ENCODE results near the gene NRG3.
"Not testable (repeated sequence)": the region's sequence is repeated elsewhere in the genome, so short reads cannot be mapped to it uniquely, and the experiment has no call there.

Gene NRG3

GRCh38 chr10:82953909-82954308 lies 1078.9 kb downstream of the NRG3 start:
- no peak for TF ChIP-seq CTCF (IDR thresholded peaks at IDR 0.05; ENCODE audit: low read length, missing control alignments)
- no peak overlapping the region for H3K4me3 ChIP-seq (replicated peaks; ENCODE audit: low read depth, low read length)
- no peak for DNase-seq (ENCODE audit: low read depth)

GRCh38 chr10:82960421-82961060 lies 1085.5 kb downstream of the NRG3 start:
- not testable (repeated sequence) for DNase-seq (ENCODE audit: low read depth); H3K4me3 ChIP-seq (replicated peaks; ENCODE audit: low read depth, low read length)

- TF ChIP-seq CTCF (IDR thresholded peaks at IDR 0.05; ENCODE audit: low read length, missing control alignments): no peak
- DNase-seq (ENCODE audit: low read depth): no peak
- no peak overlapping the region for H3K4me3 ChIP-seq (replicated peaks; ENCODE audit: low read depth, low read length)
Observed at GRCh38 chr10:82961864-82962263, 1086.9 kb downstream of the NRG3 start.

- no peak for DNase-seq (ENCODE audit: low read depth)
- H3K4me3 ChIP-seq (replicated peaks; ENCODE audit: low read depth, low read length): no peak overlapping the region
- TF ChIP-seq CTCF (IDR thresholded peaks at IDR 0.05; ENCODE audit: low read length, missing control alignments): no peak
Observed at GRCh38 chr10:82966130-82966529, 1091.1 kb downstream of the NRG3 start.

- TF ChIP-seq CTCF (IDR thresholded peaks at IDR 0.05; ENCODE audit: low read length, missing control alignments): no peak
- no peak for DNase-seq (ENCODE audit: low read depth)
- H3K4me3 ChIP-seq (replicated peaks; ENCODE audit: low read depth, low read length): no peak overlapping the region
Observed at GRCh38 chr10:82968533-82968932, 1093.5 kb downstream of the NRG3 start.

- no peak overlapping the region for H3K4me3 ChIP-seq (replicated peaks; ENCODE audit: low read depth, low read length)
- peak; percentile 44 for TF ChIP-seq CTCF (IDR thresholded peaks at IDR 0.05; ENCODE audit: low read length, missing control alignments)
- peak; percentile 59 for DNase-seq (ENCODE audit: low read depth)
Observed at GRCh38 chr10:82969405-82969804, 1094.4 kb downstream of the NRG3 start.

- no peak overlapping the region for H3K4me3 ChIP-seq (replicated peaks; ENCODE audit: low read depth, low read length)
- DNase-seq (ENCODE audit: low read depth): no peak
- no peak for TF ChIP-seq CTCF (IDR thresholded peaks at IDR 0.05; ENCODE audit: low read length, missing control alignments)
Observed at GRCh38 chr10:82980321-82980720, 1105.3 kb downstream of the NRG3 start.

Data from fibroblast of pulmonary artery (primary cell).